CD4-positive, alpha-beta T cell treated with Interleukin-15 for 4 hours (primary cell): ENCODE data around the gene MYL12B.
"Not testable (repeated sequence)": the region's sequence is repeated elsewhere in the genome, so short reads cannot be mapped to it uniquely, and the experiment has no call there.

ENCODE experiments used
- DNase-seq: peaks from one replicate; pipeline ENCODE4 v3.0.0-alpha.2; 2020; ENCODE audit warnings: low spot score

Gene MYL12B

GRCh38 chr18:3261373-3262233 lies at the start of gene MYL12B:
TSS of gene MYL12B (plus strand) at chr18:3262133. CDS start at chr18:3272899, 10,766 bp downstream.
- DNase-seq: peak; percentile 83

DNA sequence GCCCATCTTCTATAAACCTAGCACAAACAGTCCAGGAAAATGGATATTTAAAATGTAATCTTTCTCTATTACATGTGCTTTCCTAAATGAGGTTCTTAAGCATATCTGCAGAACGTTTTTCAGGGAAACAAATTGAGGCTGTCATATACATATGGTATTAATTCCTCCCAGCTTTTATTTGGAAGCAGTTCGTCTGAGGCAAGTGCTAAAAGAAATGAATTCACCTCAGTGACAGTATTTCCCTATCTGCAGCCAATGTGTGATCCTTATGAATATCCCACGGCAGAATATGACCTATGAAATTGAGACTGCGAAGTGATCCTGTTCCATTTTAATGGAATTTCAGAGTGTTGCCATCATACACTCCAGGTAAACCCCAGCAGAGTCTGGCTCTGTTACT lies 49.3 kb upstream of the MYL12B start:
- DNase-seq: no peak

DNA sequence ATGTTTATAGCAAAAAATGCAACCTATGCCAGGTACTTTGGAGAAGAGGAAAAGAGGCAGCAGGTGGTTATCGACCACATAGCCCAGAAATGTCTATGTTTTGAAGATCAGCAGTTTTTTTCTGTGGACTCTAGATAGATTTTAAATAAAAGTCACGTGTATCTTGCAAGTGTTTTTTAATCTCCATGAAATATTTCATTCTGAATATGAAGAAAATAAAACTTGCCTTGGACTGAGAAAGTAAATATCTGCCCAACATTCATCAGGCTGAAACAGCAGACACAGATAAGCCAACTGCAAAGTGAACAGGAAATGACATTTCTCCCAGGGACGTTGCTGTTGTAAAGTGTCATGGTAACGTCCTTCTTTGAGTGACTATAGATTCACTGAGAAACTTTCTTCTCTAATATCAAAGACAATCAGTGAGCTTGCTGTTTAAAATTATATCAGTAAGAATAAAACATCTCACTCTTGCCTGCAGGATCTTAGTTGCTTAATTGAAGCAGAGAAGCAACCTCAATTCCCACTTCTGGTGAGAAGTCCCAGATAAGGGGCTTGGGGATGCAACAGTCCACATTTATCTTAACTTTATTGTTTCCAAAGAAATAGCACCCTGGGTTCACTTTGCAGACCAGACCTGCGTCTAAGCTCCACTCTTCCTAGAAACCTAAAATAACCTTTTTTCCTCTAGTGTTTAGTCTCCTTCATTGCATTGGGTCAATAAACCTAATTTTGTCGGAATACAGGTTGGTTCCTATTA lies 48.5 kb upstream of the MYL12B start:
- DNase-seq: peak; percentile 14

GRCh38 chr18:3214855-3215637 lies 46.9 kb upstream of the MYL12B start:
- DNase-seq: no peak

DNA sequence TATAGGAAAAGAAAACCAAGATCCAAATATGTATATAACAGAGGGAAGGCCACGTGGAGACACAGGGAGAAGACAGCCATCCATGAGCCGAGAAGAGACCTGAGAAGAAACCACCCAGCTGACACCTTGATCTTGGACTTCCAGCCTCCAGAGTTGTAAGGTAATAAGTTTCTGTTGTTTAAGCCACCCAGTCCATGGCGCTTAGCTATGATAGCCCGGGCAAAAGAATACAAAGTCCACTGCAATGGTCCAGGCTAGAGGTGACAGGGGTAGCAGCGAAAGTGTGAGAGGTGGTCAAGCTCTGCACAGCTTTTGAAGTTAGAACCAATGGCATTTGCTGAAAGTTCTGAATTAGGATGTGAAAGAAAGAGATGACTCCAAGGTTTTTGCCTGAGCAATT lies 44.9 kb upstream of the MYL12B start:
- DNase-seq: no peak

GRCh38 chr18:3217948-3218647 lies 43.8 kb upstream of the MYL12B start:
- no peak for DNase-seq

DNA sequence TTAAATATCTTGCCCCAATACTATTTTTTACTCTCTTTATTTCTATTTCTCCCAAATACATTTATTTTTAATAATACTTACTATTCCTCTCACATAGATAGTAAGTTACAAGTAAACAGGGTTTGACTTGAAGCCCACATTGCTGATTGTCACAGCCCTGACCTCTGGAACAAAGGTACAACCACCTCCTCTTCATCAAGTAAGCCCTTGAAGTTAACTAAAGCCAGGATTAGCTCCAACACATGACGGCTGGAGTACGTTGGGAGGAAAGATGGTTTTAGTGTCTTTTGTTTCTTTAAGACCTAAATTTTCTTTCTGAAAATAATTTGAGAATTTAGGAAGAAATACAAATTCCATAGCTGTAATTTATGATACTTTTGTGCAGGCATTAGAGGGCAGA lies 43.1 kb upstream of the MYL12B start:
- DNase-seq: no peak

GRCh38 chr18:3219241-3219630 lies 42.7 kb upstream of the MYL12B start:
- DNase-seq: no peak

GRCh38 chr18:3219631-3220335 lies 42.1 kb upstream of the MYL12B start, which contains the start of gene MYOM1:
TSS of gene MYOM1 (minus strand) at chr18:3219968. CDS start at chr18:3215223, 4,745 bp downstream.
- DNase-seq: no peak

DNA sequence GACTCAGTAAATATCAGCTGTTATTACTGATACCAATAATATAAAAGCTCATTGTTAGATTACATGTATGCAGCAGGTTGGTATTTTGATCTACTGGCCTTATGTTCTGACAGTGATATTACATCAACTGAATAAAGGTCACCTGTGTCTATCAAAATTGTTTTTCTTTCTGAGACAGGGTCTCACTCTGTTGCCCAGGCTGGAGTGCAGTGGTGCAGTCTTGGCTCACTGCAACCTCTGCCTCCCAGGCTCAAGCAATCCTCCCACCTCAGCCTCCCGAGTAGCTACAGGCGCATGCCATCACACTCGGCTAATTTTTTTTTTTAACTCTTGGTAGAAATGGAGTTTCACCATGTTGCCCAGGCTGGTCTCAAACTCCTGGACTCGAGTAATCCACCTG lies 41.1 kb upstream of the MYL12B start:
- DNase-seq: not testable (repeated sequence)

DNA sequence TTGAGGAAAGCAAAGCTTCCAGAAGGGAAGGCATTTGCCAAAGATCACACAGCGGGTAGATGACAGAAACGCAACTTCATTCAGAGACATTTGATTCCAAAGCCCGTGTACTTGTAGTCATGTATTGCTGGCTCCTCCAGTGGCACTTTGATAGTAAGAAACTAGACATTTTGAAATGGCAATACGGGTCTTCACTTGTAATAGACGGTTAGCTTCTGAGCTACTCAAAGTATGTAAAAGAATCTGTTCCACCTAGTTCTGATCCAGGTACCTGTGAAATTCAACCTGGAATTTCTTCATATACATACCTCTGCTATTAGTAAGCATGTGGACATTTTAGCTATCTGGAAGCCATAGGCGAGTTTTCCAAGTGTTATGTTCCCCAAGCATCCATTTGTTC lies 40.4 kb upstream of the MYL12B start:
- no peak for DNase-seq

DNA sequence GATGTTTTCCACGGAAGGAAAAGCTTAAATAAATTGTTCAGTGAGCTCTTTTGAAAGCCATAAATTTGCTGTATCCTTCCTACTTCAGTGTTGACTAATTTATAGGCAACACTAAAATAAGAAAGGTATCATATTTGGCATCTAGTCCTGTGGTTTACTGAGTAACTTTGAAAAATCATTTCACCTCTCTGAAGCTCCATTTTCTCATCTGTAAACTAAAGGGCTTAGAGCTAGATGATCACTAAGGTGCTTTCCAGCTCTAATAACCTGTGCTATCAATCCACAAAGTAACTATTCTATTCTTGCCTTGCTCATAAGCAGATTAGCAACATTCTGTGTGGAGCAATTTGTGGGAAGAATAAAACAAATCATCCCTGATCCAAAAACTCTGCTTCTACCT lies 38.6 kb upstream of the MYL12B start:
- DNase-seq: no peak

DNA sequence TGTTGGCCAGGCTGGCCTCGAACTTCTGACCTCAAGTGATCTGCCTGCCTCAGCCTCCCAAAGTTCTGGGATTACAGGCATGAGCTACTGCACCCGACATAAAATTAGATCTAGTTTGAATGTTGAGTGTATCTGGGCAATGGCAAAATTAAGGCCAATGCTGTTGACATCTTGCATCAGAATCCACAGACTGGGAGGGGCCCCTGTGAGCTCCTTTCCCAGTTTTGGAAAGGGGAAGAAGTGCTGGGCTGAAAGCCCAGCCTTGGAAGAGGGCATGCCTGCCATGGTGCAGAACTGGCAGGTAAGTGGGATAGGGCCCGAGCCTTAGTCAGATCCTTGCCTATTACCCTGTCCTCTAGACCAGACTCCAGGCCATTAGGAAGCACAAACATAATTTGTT lies 37.7 kb upstream of the MYL12B start:
- DNase-seq: no peak

DNA sequence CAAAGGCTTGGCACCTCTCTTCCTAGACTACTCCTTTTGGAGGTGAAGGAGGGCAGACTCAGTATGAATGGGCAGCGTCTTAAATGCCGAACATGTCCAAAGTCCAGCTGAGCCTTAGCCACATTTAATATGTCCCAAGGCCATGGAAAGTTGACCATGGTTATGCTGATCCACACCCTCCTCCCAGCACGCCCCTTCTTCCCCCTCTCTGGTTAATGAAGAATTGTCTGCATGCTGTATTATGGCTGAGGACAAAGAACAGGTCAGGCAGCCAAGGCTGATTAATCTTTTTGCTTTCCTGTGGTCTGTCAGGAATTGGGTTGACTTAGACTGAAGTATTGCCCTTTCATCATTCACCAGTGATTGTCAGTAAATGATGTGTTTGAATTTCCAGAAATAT lies 36.3 kb upstream of the MYL12B start:
- DNase-seq: no peak

- no peak for DNase-seq
Observed at GRCh38 chr18:3226048-3226447, 35.9 kb upstream of the MYL12B start.

- DNase-seq: no peak
Observed at GRCh38 chr18:3230401-3231334, 31.3 kb upstream of the MYL12B start.

DNA sequence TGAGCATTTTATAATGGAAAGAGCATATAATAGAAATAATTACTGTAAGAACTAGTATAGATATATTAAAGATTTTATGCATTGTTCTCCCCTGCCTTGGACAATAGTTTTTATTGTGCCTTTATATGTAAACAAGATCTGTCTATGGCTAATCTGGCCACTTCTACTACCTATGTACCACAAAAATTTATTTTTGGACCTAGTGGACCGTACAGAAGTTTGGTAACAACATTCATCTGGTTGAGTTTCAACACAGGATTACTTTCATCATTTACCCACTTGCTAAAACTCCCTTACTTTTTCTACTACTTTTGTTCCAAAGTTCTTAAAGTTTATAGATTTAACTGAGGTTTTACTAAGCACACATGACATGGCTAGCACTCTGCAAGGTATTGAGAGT lies 28.9 kb upstream of the MYL12B start:
- no peak for DNase-seq

DNA sequence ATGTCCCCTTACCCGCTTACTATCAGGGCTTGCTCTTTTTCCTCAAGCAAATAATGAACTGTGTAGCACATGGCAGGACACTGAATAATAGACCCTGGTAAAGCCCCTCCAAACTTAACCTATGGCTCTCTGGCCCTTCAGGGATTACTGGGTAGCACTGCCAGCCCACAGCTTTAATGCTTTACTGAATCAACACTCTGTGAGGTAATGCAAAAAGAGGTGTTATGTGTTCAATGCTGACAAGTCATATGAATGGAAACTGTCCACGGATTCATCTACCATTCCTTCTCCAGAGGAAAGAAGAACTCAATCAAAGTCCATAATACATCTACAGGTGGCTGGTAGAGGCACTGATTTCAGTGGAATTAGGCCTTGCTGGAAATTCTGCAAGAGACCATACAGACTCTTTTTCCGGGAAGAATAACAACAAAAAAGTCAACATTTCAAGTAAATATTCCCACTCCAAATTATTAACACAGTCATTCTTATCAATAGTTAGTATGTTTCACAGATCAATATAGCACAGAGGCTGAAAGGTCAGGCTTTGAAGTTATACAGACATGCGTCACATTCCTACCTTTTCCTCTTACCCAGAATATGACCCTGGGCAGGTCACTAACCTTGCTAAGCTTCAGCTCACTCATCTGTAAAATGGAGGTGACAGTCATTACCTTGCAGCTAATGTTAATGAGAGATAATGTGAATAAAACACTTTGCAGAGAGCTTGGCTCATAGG lies 28.3 kb upstream of the MYL12B start:
- no peak for DNase-seq

- no peak for DNase-seq
Observed at GRCh38 chr18:3234457-3234856, 27.5 kb upstream of the MYL12B start.
